Left hindlimb (tissue), 1 donor: ENCODE results near the gene MSI2.
A peak's percentile ranks its signal among the peaks of the same experiment; 100 is the strongest.

Experiments
- DNase-seq: peaks from one replicate; pipeline ENCODE4 v3.0.0-alpha.2; 2018

Gene MSI2

GRCh38 chr17:57707892-57708291 is 451.6 kb downstream of the MSI2 start:
- peak; percentile 48 for DNase-seq

- no peak for DNase-seq
Observed at GRCh38 chr17:57708410-57708809, 452.1 kb downstream of the MSI2 start.

- DNase-seq, result no peak
Observed at GRCh38 chr17:57713140-57713539, 456.8 kb downstream of the MSI2 start.

GRCh38 chr17:57714665-57715180 is 458.4 kb downstream of the MSI2 start:
- DNase-seq, result no peak

GRCh38 chr17:57715981-57716380 is 459.7 kb downstream of the MSI2 start:
- DNase-seq, result no peak

GRCh38 chr17:57718878-57719277 is 462.6 kb downstream of the MSI2 start:
- no peak for DNase-seq

GRCh38 chr17:57720386-57721035 is 464.2 kb downstream of the MSI2 start:
- no peak for DNase-seq

GRCh38 chr17:57721967-57722703 is 465.8 kb downstream of the MSI2 start:
- DNase-seq, result no peak

- no peak for DNase-seq
Observed at GRCh38 chr17:57722704-57723043, 466.4 kb downstream of the MSI2 start.

- no peak for DNase-seq
Observed at GRCh38 chr17:57723427-57724025, 467.2 kb downstream of the MSI2 start.

GRCh38 chr17:57724026-57724728 is 467.9 kb downstream of the MSI2 start:
- DNase-seq, result no peak

- DNase-seq, result no peak
Observed at GRCh38 chr17:57724729-57725125, 468.4 kb downstream of the MSI2 start.

GRCh38 chr17:57726213-57726790 is 470.0 kb downstream of the MSI2 start:
- DNase-seq, result no peak

- no peak for DNase-seq
Observed at GRCh38 chr17:57726838-57727237, 470.5 kb downstream of the MSI2 start.

GRCh38 chr17:57727630-57728175 is 471.4 kb downstream of the MSI2 start:
- no peak for DNase-seq

- DNase-seq, result no peak
Observed at GRCh38 chr17:57730026-57730701, 473.8 kb downstream of the MSI2 start.

GRCh38 chr17:57732062-57732461 is 475.7 kb downstream of the MSI2 start:
- no peak for DNase-seq

- no peak for DNase-seq
Observed at GRCh38 chr17:57733085-57733484, 476.8 kb downstream of the MSI2 start.
